ACHN (cell line): ENCODE measurements around the gene IFNGR2.
"Not testable (repeated sequence)": the region's sequence is repeated elsewhere in the genome, so short reads cannot be mapped to it uniquely, and the experiment has no call there.

Experiments
- DNase-seq: peaks from one replicate; pipeline ENCODE4 v3.0.0-alpha.2; 2015
- in situ Hi-C: cut with HindIII; loops from 2 replicates; pipeline ENCODE4 v1.10.0; 2017; ENCODE audit warnings: low sequenced_read_pairs, low pct_ligation_motif_present, low pct_unique_long_range_greater_than_20kb

Gene IFNGR2

DNA sequence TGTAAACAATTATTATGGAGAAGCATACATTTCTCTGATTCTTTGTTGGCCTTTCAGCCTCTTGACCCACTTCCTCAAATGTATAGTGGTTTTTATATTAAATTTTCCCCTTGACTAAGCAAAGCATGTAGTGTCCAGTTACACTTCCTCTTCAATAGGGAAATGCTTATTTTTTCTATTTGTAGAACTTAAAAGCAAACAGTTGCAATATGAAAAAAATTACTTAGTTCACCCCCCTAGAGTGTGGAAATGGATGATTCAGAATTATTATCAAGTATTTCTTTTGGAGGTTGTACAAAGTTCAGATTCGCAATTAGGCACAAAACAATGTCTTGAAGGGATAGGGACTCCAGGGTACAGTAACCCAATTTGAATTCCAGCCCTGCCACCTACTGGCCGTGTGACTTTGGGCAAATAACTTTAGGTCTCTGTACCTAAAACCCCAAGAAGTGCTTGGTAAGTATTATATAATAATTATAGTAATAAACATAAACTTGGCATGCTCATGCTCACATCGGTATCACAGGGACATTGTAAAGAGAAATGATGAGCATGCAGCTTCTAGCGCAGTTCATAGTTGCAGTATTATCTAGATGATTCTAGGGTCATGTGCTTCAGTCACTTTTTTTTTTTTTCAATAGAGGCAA, 28.6 kb upstream of the IFNGR2 start:
- peak; percentile 48 for DNase-seq

DNA sequence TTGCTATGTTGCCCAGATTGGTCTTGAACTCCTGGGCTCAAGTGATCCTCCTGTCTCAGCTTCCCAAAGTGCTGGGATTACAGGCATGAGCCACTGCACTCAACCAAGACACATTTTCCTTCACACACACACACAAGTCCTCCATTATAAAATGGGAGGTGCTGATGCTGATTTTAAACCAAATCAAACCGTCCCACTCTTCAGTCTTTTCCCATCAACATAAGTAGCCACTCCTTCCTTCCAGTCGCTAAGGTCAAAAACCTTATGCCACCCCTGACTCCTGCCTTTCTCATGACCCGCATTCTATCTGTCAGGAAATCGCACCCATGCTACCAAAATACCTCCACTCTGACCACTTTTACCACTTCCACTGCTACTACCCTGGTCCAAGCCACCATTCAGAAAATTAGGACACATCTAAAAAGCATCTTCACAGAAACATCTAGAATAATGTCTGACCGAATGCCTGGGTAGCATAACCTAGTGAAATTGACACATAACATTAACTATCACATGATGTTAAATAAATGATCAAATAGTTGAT, 28.0 kb upstream of the IFNGR2 start:
- in situ Hi-C loops, result no loop called here
- DNase-seq, result no peak

More for the DNA sequence above, 28.6 kb upstream of the IFNGR2 start:
- in situ Hi-C loops, result no loop called here

- in situ Hi-C loops, result no loop called here
- no peak for DNase-seq
Measured at GRCh38 chr21:33377221-33377920, 25.8 kb upstream of the IFNGR2 start.

DNA sequence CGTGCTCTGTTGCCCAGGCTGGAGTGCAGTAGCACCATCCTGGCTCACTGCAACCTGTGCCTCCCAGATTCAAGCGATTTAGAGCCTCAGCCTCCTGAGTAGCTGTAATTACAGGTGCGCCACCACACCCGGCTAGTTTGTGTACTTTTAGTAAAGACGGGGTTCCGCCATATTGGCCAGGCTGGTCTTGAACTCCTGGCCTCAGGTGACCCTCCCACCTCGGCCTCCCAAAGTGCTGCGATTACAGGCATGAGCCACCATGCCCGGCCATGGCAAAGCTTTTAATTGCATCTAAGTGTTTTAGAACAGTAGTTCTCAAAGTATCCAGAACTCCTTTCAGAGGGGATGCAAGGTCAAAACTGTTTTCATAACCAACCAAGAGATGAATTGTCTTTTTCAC, 25.1 kb upstream of the IFNGR2 start:
- in situ Hi-C loops, result no loop called here
- DNase-seq, result no peak

DNA sequence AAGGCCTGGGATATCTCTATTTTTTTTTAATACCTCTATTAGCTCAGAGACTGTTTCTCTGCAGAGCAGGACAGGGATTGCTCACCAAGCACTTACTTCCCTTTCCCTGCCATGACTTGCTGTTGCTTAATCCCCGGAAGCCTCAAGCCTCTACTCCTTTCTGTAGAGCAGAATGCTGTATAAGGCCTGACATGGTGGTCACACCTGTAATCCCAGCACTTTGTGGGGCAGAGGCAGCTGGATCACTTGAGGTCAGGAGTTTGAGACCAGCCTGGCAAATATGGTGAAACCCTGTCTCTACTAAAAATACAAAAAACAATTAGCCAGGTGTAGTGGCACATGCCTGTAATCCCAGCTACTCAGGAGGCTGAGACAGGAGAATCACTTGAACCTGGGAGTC, 23.3 kb upstream of the IFNGR2 start:
- peak; percentile 35 for DNase-seq
- in situ Hi-C loops, result not testable (repeated sequence)

DNA sequence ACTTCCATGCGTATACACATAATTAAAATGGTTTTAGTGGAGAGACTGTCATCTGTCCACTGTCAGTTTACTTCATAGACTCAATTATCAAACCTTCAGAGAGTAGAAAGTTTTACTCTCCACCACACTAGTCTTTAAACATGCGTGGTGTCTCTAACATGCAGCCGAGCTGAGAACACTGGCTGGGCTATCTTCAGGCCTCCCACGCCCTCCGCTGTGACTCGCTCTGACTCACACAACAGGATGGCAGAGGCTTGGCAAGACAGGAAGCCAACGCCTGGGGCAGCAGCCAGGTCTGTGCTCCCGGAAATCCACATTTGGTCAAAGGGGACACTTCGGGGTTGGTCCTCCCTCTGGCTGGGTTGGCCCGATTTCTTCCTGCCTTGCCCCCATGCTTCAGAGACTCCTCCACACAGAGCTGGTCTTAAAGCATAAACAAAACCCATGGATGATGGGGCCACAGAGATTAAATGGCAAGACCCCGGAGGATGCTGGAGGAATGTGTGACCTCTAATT, 22.7 kb upstream of the IFNGR2 start:
- peak; percentile 95 for DNase-seq
- in situ Hi-C loops, result no loop called here

DNA sequence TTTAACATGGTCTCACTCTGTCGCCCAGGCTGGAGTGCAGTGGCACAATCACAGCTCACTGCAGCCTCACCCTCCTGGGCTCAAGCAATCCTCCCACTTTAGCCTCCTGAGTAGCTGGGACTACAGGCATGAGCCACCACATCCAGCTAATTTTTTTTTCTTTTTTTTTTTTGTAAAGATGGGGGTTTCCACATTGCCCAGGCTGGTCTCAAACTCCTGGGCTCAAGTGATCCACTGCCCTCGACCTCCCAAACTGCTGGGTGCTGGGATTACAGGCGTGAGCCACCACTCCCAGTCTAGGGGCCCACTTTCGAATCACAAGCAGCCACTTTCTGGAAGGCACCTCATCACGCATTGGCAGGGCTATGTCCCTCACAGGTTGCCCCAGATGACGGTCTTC, 21.8 kb upstream of the IFNGR2 start:
- DNase-seq, in situ Hi-C loops: not testable (repeated sequence)

DNA sequence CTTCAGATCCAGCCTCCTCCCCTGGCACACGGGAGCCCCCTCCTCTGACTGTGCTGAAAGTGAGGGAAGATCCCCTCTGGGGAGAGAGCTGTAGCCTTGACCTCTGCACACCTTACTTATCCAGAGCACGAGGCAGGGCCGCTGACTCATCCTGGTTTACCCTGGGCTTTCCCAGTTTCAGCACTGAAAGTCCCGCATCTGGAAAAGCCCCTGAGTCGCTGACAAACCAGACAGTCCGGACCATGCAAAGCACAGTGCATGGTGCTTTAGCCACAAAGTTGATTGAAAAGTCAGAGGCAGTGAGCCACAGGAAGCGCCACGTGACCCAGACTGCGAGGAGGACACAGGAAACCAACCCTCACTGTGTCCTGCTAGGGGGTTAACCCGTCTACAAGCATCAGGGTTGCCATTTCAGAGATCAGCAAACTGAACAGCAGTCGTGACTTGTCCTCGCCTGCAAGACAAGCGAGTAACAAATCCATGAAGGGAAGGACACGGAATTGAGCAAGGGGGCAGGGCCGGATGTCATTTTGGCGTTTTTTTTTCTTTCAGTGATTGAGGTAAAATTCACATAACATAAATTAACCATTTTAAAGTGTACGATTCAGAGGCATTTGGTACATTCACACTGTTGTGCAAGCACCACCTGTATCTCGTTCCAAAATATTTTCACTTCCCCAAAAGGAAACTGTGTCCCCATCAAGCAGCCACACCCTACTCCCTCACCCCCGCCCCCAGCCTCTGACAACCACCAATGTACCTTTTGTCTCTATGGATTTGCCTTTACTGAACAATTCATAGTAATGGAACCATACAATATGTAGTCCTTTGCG, 19.9 kb upstream of the IFNGR2 start:
- in situ Hi-C loops, result no loop called here
- DNase-seq, result peak; percentile 72

DNA sequence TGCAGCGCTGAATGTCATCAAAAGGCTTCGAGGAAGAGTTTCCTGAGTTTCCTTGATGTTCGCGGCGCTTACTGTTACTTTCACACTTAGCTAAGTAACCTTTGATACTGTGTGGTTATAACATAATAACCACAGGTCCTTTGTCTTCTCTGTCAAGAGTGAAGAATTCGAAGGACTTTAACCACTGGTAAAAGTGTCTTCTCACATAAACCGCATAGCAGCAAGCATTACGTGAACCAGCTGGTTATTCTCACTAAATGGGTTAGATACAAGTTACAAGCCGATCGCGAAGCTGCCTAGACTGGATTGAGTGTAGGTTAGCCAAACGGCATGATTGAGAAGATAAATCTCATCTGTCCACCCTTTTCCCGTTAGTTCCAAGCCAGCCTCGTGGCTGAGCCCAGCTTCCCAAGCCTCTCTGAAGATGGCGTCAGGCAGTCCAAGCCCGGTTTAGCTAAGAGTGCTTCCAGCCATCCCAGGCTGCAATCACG, 18.3 kb upstream of the IFNGR2 start:
- DNase-seq, result no peak
- in situ Hi-C loops, result no loop called here

DNA sequence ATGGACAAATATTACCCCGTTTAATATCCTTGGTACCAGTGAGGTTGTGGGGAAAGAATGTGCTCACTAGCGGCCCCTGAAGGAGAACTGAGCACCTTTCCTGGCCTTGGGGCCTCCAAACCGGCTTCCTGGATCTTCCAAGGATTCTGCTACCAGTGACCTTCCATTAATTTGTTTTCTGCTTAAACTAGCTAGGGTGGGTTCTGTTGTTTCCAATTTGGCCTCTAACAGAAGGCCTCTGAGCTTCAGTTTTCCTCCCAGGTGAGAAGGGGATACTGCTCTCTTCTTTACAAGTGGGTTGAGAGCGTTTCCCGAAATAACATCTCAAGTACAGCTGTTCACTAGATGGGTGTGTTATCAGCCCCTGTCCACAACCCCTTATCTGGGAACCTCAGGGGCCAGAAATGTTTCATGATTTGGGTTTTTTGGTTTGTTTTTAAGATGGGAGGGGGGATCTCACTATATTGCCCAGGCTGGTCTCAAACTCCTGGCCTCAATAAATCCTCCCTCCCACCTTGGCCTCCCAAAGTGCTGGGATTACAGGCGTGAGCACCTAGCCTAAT, 16.9 kb upstream of the IFNGR2 start:
- no peak for DNase-seq
- in situ Hi-C loops, result no loop called here

DNA sequence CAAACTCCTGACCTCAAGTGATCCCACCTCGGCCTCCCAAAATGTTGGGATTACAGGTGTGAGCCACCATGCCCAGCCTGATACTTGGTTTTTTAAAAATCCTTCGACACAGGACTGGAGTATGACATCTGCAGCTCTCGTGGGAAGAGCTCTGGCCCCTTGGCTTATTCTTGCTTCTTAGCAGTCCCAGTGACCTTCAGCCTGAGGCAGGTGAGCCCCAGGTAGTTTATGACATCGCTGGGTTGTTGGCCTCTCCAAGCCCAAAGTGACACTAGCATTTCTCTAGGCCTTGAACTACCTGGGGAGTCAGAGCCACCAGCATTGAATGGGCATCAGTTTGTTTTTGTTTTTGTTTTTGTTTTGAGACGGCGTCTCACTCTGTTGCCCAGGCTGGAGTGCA, 15.9 kb upstream of the IFNGR2 start:
- in situ Hi-C loops, result no loop called here
- no peak for DNase-seq

DNA sequence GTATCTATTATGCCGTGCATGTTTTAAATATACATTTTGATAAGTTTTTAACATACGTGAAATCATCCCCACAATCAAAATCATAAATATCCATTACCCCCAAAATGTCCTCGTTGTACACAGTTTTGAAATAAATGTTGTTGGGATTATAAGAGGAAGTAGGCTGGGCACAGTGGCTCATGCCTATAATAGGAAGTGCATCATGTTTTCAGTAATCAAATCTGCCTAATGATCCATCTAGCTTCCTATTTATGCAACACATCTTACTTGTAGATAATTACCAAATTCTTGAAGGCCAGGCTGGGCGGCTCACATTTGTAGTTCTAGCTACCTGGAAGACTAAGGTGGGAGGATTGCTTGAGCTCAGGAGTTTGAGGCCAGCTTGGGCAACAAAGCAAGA, 15.0 kb upstream of the IFNGR2 start:
- in situ Hi-C loops, result no loop called here
- no peak for DNase-seq

- in situ Hi-C loops, result no loop called here
- no peak for DNase-seq
Measured at GRCh38 chr21:33390479-33390878, 12.7 kb upstream of the IFNGR2 start.

DNA sequence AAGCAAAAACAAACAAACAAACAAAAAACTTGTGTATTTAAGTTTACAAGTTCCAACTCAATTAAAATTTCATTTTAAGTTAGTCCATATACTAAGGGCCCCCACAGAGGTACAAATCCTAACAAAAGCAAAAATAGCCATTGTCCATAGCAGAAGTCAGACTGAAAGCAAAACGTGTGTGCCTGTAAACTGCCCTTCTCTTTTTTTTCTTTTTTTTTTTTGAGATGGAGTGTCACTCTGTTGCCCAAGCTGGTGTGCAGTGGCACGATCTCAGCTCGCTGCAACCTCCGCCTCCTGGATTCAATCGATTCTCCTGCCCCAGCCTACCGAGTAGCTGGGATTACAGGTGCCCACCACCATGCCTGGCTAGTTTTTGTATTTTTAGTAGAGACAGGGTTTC, 11.6 kb upstream of the IFNGR2 start:
- in situ Hi-C loops, result no loop called here
- no peak for DNase-seq

- in situ Hi-C loops, result no loop called here
Measured at GRCh38 chr21:33392284-33392985, 10.8 kb upstream of the IFNGR2 start.

GRCh38 chr21:33393348-33393747, 9.9 kb upstream of the IFNGR2 start:
- DNase-seq, result no peak
- in situ Hi-C loops, result no loop called here

More at GRCh38 chr21:33392284-33392985, 10.8 kb upstream of the IFNGR2 start:
- no peak for DNase-seq

GRCh38 chr21:33394260-33394659, 9.0 kb upstream of the IFNGR2 start:
- no peak for DNase-seq
- in situ Hi-C loops, result no loop called here

- in situ Hi-C loops, result no loop called here
- peak; percentile 80 for DNase-seq
Measured at GRCh38 chr21:33395891-33396331, 7.3 kb upstream of the IFNGR2 start.
